GM21723 (cell line): Measurements from ENCODE around the gene ST6GAL1.
"Not testable (repeated sequence)": the region's sequence is repeated elsewhere in the genome, so short reads cannot be mapped to it uniquely, and the experiment has no call there.

ENCODE experiments used
- ATAC-seq: cut with Tn5 transposase; IDR thresholded peaks from one replicate; pipeline ENCODE4 v1.9.1; 2021; ENCODE audit warnings: mild to moderate bottlenecking, moderate library complexity; ENCODE audit not compliant: unreplicated experiment

ST6GAL1 gene

GRCh38 chr3:186939536-186939935 is 9.2 kb downstream of the ST6GAL1 start:
- ATAC-seq: no peak

- ATAC-seq: no peak
These were observed 10.6 kb downstream of the ST6GAL1 start for GRCh38 chr3:186940967-186941366.

DNA sequence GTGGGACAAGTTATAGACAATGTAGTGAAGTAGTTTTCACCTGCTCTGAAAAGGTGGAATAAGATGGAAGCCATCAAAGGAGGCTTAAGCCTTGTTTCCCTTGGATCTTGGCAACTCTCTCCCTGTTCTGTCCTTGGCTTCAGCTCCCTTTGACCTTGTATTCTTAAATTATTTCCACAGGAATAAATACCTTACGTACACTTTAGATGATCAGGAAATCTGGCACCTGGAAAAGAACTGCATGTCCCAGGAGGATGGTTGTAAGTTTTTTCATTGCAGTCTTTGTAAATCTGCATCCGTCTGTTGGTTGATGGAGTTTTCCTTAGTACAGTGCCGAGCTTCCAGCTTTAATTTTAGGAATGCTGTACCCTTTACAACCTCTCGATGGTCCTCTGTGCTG is 11.8 kb downstream of the ST6GAL1 start:
- no peak for ATAC-seq

DNA sequence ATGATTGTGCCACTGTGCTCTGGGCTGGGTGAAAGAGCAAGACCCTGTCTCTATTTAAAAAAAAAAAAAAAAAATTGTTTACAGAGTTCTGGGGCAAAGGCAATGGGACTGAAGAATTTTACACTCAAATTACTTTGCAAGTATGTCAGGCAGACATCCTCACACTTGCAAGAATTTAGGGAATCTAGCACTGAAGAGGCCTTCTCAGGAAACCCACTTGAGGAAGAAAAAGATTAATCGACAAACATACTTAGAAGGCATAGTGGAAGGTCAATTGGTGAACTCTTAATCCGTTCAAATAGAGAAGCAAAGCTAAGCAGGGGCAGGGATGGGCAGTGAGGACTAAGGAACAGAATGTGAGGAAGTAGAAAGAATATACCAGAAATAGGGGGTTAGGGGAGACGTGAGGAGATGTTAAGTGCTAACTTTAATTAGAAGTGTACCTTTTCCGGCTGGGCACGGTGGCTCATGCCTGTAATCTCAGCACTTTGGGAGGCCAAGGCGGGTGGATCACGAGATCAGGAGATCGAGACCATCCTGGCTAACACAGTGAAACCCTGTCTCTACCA is 15.0 kb downstream of the ST6GAL1 start:
- no peak for ATAC-seq

DNA sequence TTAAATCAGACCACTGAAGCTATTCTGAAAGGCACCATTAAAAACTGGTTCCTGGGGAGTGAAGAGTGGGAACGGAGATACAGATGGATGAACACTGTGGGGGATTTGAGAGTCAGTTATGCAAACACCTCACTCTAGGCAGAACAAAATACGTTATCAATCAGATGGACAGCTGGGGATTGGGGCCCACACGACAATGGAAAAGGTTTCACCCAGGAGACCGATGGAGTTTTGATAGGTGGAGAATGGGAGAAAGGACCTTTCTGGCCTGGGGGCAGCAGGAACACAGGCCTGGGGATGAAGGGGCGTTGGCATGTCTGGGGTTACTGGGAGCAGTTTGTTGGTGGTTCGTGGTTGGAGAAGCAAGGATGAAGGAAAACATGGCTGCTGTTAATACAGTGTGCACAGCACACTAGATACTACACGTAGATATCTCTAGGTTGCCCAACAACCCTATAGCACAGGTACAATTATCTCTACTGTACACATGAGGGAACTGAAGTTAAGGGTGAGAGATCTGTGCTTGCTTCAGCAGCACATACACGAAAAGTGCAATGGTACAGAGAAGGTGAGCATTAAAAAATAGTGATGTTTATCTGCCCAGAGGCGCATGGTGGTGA is 16.5 kb downstream of the ST6GAL1 start:
- peak; percentile 77 for ATAC-seq

DNA sequence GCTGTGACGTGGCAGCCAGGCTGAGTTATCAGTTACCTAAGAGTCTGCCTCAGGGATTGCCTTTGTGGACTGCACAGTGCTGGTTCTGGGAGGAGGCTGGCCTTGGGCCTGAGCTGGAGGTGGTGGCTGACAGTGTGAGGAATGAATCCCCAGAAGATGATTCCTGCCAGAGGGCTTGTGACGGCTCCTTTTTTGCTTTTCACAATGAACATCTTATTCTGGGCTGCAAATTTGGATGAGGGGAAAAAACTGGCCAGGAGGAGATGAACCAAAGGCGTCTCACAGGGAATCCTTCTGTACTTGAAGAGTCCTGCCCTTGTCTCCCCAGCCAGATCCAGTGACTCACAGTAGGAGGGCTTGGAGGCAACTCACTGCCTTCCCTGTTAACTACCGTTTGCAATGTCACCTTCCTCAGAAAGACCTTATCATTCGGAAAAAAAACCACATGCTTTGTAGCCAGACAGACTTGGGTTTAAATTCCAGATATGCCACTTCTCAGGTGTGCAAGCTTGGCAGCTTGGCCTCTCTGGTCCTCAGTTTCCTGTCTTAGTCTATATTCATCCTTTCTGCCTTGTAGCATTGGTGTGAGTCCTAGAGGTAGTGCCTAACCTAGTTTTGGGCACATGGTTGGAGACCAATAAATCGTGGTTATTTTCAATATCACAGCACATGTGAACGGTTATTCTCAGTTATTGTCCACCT is 19.1 kb downstream of the ST6GAL1 start:
- no peak for ATAC-seq

DNA sequence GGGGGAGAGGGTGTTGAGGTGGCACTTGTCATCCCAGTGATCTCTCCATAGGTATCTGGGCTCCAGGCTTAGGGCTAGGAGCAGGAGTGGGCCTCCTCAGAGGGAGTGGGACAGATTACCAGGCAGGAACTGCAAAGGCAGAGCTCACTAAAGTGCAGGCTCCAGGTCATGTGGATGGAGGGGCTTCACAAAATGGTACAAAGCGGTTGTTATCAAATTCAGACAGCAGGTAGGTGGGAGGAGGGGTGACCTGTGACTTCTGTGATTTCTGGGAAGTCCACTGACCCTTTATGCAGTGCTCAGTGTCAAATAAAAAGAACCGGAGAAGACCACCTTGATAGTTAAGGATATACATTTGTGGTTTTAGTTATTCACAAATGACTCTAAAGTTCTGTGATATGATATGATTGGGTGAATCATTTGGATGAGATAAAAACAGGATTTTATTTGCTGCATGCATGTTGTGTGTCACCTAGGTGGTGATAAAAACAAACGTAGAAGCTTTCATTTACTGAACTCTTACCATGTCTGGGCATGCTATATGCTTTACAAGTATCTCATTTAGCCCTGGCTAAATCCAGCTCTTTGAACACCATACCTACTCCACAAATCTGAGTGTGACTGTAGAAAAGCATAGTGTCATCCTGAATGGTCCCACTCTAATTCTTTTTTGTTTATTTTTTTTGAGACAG is 20.2 kb downstream of the ST6GAL1 start:
- ATAC-seq: no peak

GRCh38 chr3:186951640-186952552 is 21.6 kb downstream of the ST6GAL1 start:
- ATAC-seq: no peak

- peak; percentile 52 for ATAC-seq
These were observed 22.7 kb downstream of the ST6GAL1 start for GRCh38 chr3:186953011-186953487.

DNA sequence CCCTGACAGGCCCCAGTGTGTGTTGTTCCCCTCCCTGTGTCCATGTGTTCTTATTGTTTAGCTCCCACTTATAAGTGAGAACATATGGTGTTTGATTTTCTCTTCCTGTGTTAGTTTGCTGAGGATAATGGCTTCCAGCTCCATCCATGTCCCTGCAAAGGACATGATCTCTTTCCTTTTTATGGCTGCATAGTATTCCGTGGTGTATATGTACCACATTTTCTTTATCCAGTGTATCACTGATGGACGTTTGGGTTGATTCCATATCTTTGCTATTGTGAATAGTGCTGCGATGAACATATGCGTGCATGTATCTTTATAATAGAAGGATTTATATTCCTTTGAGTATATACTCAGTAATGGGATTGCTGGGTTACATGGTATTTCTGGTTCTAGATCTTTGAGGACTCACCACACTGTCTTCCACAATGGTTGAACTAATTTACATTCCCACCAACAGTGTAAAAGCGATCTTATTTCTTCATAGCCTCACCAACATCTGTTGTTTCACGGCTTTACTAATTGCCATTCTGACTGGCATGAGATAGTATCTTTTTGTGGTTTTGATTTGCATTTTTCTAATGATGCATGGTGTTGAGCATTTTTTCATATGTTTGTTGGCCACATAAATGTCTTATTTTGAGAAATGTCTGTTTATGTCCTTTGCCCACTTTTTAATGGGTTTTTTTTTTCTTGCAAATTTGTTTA is 23.8 kb downstream of the ST6GAL1 start:
- ATAC-seq: not testable (repeated sequence)

DNA sequence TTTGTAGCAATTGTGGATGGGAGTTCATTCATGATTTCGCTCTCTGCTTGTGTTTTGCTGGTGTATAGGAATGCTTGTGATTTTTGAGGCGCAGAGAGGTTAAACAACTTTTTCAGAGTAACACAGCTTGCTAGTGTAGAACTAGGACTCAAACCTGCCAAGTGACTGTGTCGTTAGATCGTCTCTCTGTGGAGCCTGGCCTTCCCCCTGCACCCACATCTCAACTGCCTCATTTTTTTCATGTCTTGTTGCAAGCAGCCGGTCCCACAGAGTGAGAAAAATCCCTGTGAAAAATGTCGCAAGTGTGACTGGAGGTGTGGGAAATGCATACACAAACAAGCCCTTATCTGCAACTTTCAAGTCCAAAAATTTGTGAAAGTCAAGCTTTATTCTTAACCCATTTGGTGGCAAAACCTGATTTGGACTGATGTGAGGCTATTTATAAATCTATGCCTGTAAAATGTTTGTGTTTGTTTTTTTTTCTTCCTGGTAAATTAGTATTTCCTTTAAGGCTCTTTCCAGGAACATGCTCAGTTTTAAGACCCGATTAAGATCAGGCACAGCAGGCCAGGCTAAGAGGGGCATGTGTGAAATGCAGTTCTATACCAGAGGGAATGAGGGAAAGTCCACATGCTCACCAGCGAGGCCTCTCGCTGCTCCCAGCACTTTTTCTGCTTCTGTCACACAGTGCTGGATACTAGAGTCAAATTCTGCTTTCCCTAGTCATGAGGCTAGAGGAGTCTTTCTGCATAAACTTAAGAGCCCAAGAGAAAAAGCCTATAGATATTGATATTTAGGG is 25.8 kb downstream of the ST6GAL1 start:
- no peak for ATAC-seq

- no peak for ATAC-seq
These were observed 28.8 kb downstream of the ST6GAL1 start for GRCh38 chr3:186959029-186959624.

- no peak for ATAC-seq
These were observed 30.0 kb downstream of the ST6GAL1 start for GRCh38 chr3:186960347-186960746.

DNA sequence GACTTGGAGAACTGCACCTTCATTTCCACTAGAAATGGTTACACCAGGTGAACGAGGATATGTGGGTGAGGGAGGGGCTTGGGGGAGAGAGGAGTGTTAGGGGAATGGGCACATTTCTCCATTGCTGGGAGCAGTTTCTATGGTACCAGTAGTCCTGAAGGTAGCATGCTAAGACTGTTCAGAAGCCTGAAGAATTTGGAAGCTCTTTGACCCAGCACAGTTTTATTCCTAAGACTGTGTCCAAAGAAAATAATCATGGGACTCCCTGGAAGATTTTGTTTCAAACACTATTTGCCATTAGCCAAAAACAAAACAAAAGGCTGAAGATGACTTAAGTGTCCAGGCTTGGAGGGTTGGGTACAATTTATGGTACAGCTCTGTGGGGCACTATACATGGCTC is 32.1 kb downstream of the ST6GAL1 start:
- no peak for ATAC-seq

- ATAC-seq: no peak
These were observed 33.3 kb downstream of the ST6GAL1 start for GRCh38 chr3:186963636-186964035.

- no peak for ATAC-seq
These were observed 33.7 kb downstream of the ST6GAL1 start for GRCh38 chr3:186964071-186964470.

- ATAC-seq: no peak
These were observed 34.3 kb downstream of the ST6GAL1 start for GRCh38 chr3:186964616-186965015.

- no peak for ATAC-seq
These were observed 35.0 kb downstream of the ST6GAL1 start for GRCh38 chr3:186965141-186965879.
